KMS-11 (cell line): ENCODE measurements around the gene ADCK1.

Source experiments
- H2AFZ ChIP-seq: fragments of 200-600 bp; sonication (generic); 2 replicates; pipeline ENCODE4 v1.6.1; 2016; ENCODE audit warnings: antibody characterized with exemption, mixed run types, low read depth
- H3K27ac ChIP-seq: fragments of 200-600 bp; sonication (generic); 2 replicates; pipeline ENCODE4 v1.6.1; 2016; ENCODE audit warnings: mild to moderate bottlenecking, mixed run types
- H3K27me3 ChIP-seq: fragments of 200-600 bp; sonication (generic); 2 replicates; pipeline ENCODE4 v1.6.1; 2017; ENCODE audit warnings: mild to moderate bottlenecking, low read depth, mixed run types, moderate library complexity; ENCODE audit not compliant: insufficient read depth
- H3K36me3 ChIP-seq: fragments of 200-600 bp; sonication (generic); 2 replicates; pipeline ENCODE4 v1.6.1; 2017; ENCODE audit warnings: mild to moderate bottlenecking, mixed run types; ENCODE audit not compliant: insufficient read depth
- H3K4me1 ChIP-seq: fragments of 200-600 bp; sonication (generic); 2 replicates; pipeline ENCODE4 v1.6.1; 2016; ENCODE audit warnings: mild to moderate bottlenecking, low read depth, mixed run types; ENCODE audit not compliant: poor library complexity, severe bottlenecking
- H3K4me2 ChIP-seq: fragments of 200-600 bp; sonication (generic); 2 replicates; pipeline ENCODE4 v1.7.0; 2016; ENCODE audit warnings: mild to moderate bottlenecking, mixed run types
- H3K4me3 ChIP-seq: fragments of 200-600 bp; sonication (generic); IDR thresholded peaks from 2 replicates; pipeline ENCODE4 v1.6.1; 2017; ENCODE audit warnings: low read depth, low read length, mixed read lengths; ENCODE audit not compliant: insufficient read depth
- H3K79me2 ChIP-seq: fragments of 200-600 bp; sonication (generic); 2 replicates; pipeline ENCODE4 v1.6.1; 2016; ENCODE audit warnings: low read depth, mixed run types; ENCODE audit not compliant: insufficient read depth
- H3K9ac ChIP-seq: fragments of 200-600 bp; sonication (generic); 2 replicates; pipeline ENCODE4 v1.6.1; 2016; ENCODE audit warnings: mild to moderate bottlenecking, mixed run types
- H4K20me1 ChIP-seq: fragments of 200-600 bp; sonication (generic); 2 replicates; pipeline ENCODE4 v1.6.1; 2016; ENCODE audit warnings: mild to moderate bottlenecking, mixed run types; ENCODE audit not compliant: insufficient read depth
- CTCF ChIP-seq: fragments of 200-600 bp; sonication (generic); conservative IDR thresholded peaks from 2 replicates; pipeline ENCODE4 v1.6.1; 2017; ENCODE audit warnings: low read depth, mild to moderate bottlenecking, antibody characterized with exemption, low read length, moderate library complexity, mixed read lengths

Gene ADCK1

GRCh38 chr14:77864085-77864484 lies 64.2 kb downstream of the ADCK1 start:
- no peak overlapping the region for H3K4me3 ChIP-seq
- no peak overlapping the region for H3K9ac ChIP-seq
- no peak for TF ChIP-seq CTCF
- H3K79me2 ChIP-seq, result no peaks in the 10 kb centered on the region
- H3K4me2 ChIP-seq, result no peak overlapping the region
- H3K27ac ChIP-seq, result no peak overlapping the region
- H4K20me1 ChIP-seq, result no peaks in the 10 kb centered on the region
- no peaks in the 10 kb centered on the region for H3K36me3 ChIP-seq
- no peaks in the 10 kb centered on the region for H3K27me3 ChIP-seq
- peaks cover 9% of the 10 kb centered on the region for H3K4me1 ChIP-seq
- no peak overlapping the region for H2AFZ ChIP-seq

GRCh38 chr14:77864580-77864979 lies 64.7 kb downstream of the ADCK1 start:
- H3K79me2 ChIP-seq, result no peaks in the 10 kb centered on the region
- TF ChIP-seq CTCF, result no peak
- H3K27me3 ChIP-seq, result no peaks in the 10 kb centered on the region
- no peaks in the 10 kb centered on the region for H3K36me3 ChIP-seq
- H3K4me2 ChIP-seq, result no peak overlapping the region
- no peaks in the 10 kb centered on the region for H4K20me1 ChIP-seq
- no peak overlapping the region for H2AFZ ChIP-seq
- H3K27ac ChIP-seq, result no peak overlapping the region
- no peak overlapping the region for H3K9ac ChIP-seq
- H3K4me3 ChIP-seq, result no peak overlapping the region
- peaks cover 9% of the 10 kb centered on the region for H3K4me1 ChIP-seq

- H3K9ac ChIP-seq, result no peak overlapping the region
- no peaks in the 10 kb centered on the region for H3K36me3 ChIP-seq
- no peak for TF ChIP-seq CTCF
- H2AFZ ChIP-seq, result no peak overlapping the region
- H3K27me3 ChIP-seq, result no peaks in the 10 kb centered on the region
- H3K27ac ChIP-seq, result no peak overlapping the region
- H3K4me2 ChIP-seq, result no peak overlapping the region
- peaks cover 9% of the 10 kb centered on the region for H3K4me1 ChIP-seq
- no peak overlapping the region for H3K4me3 ChIP-seq
- H3K79me2 ChIP-seq, result no peaks in the 10 kb centered on the region
- H4K20me1 ChIP-seq, result no peaks in the 10 kb centered on the region
These were observed 65.5 kb downstream of the ADCK1 start for GRCh38 chr14:77865455-77865854.

- Histone ChIP-seq H3K4me3 (no peak overlapping the region), H3K36me3 (no peaks in the 10 kb centered on the region), H3K4me1 (peaks cover 9% of the 10 kb centered on the region), H2AFZ (no peak overlapping the region), H4K20me1 (no peaks in the 10 kb centered on the region), H3K27me3 (no peaks in the 10 kb centered on the region), H3K9ac (no peak overlapping the region), H3K79me2 (no peaks in the 10 kb centered on the region), H3K4me2 (no peak overlapping the region), H3K27ac (no peak overlapping the region)
- TF ChIP-seq CTCF, result no peak
These were observed 67.0 kb downstream of the ADCK1 start for GRCh38 chr14:77866932-77867331.
